HG02610 (cell line): ENCODE results near the gene MUS81.
"Not testable (repeated sequence)": the region's sequence is repeated elsewhere in the genome, so short reads cannot be mapped to it uniquely, and the experiment has no call there.

Experiments used
- ATAC-seq: cut with Tn5 transposase; IDR thresholded peaks from one replicate; pipeline ENCODE4 v1.9.1; 2021; ENCODE audit warnings: mild to moderate bottlenecking, moderate library complexity; ENCODE audit not compliant: unreplicated experiment

The MUS81 gene

GRCh38 chr11:65847746-65848145 lies 12.5 kb upstream of the MUS81 start:
- ATAC-seq = no peak

GRCh38 chr11:65848693-65849092 lies 11.5 kb upstream of the MUS81 start:
- not testable (repeated sequence) for ATAC-seq

- ATAC-seq = no peak
Measured at GRCh38 chr11:65849366-65849765, 10.9 kb upstream of the MUS81 start.

- no peak for ATAC-seq
Measured at GRCh38 chr11:65849771-65850216, 10.4 kb upstream of the MUS81 start.

- no peak for ATAC-seq
Measured at GRCh38 chr11:65850217-65851082, 9.8 kb upstream of the MUS81 start.

- no peak for ATAC-seq
Measured at GRCh38 chr11:65851083-65851579, 9.1 kb upstream of the MUS81 start.

- no peak for ATAC-seq
Measured at GRCh38 chr11:65851811-65852507, 8.3 kb upstream of the MUS81 start.

GRCh38 chr11:65852508-65853245 lies 7.6 kb upstream of the MUS81 start:
- no peak for ATAC-seq

GRCh38 chr11:65853246-65853979 lies 6.8 kb upstream of the MUS81 start:
- no peak for ATAC-seq

- no peak for ATAC-seq
Measured at GRCh38 chr11:65854161-65854592, 6.1 kb upstream of the MUS81 start.

- no peak for ATAC-seq
Measured at GRCh38 chr11:65854852-65855837, 5.1 kb upstream of the MUS81 start.

GRCh38 chr11:65855927-65856363 lies 4.3 kb upstream of the MUS81 start:
- no peak for ATAC-seq

- ATAC-seq = peak; percentile 27
Measured at GRCh38 chr11:65856689-65857499, 3.3 kb upstream of the MUS81 start.

GRCh38 chr11:65857500-65857852 lies 2.8 kb upstream of the MUS81 start:
- no peak for ATAC-seq

GRCh38 chr11:65857853-65858680 lies 2.2 kb upstream of the MUS81 start, which contains the start of gene CFL1:
CFL1 (minus strand) TSS chr11:65858180; CDS start chr11:65858099, 81 bp downstream.
- peak; percentile 43 for ATAC-seq

GRCh38 chr11:65858681-65859087 lies 1.5 kb upstream of the MUS81 start:
- no peak for ATAC-seq

- ATAC-seq = peak; percentile 62
Measured at GRCh38 chr11:65859095-65859811, 980 bp upstream of the MUS81 start.
